COLO668 (cell line): ENCODE data around the gene F11.
"Not testable (repeated sequence)": the region's sequence is repeated elsewhere in the genome, so short reads cannot be mapped to it uniquely, and the experiment has no call there.

ENCODE experiments used
- DNase-seq: peaks from one replicate; lab custom pipeline; 2025; ENCODE audit not compliant: unreplicated experiment; lab: John Stamatoyannopoulos, UW

F11 gene

DNA sequence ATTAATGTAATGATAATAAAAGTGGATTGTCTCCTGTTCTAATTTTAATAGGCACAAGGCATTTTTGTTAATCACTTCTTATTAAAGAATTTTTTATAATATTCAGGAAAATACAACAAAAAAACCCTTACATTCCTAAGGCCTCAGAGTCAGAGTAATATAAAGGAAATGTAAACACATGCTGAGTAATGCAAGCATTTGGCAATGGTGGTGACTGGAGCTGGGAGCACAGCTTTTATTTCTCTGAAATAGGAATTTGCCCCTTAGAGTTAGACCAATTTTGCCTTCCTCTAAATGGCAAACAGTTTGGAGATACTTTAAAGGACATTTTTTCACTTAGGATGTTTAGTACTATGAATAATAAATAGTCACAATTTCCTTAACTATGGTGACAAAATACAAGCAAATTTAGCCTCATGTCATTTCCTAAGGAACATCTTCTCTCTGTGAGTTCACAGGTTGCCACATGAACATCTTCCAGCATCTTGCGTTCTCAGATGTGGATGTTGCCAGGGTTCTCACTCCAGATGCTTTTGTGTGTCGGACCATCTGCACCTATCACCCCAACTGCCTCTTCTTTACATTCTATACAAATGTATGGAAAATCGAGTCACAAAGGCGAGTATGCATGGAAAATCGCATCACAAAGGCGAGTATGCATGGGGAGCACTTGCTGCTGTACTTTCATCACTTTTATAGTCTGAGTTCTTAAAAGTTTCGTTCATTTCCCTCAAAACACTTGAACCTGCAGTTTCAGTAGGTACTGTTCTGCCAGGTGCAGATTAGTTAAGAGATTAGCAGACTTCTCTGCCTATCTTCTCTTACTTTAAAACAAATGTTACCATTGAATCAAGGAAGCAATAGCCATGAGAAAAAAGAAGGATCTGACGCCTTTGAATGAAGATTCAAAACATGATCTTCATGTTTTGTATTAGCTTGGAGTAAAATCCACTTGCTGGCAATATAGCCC lies 15.9 kb upstream of the F11 start:
- DNase-seq, result no peak

DNA sequence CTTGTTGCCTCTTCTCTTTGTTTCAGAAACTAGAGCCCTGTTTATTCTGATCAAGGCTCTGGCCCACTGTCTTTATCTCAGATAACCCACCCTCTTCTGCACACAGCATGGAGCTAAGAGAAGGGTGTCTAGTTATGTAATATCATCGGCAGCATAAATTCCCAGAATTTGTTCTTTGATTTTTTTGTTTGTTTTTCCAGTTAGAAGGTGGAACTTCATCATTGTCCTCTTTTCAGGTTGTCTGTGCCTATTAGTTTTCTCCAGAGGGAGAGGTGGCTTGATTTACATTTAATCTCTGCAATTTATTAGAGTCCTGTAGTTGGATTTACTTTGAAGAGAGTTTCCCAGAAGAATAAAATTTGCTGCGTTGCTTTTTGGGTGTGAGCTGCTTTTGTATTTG lies 15.2 kb upstream of the F11 start:
- DNase-seq, result no peak

DNA sequence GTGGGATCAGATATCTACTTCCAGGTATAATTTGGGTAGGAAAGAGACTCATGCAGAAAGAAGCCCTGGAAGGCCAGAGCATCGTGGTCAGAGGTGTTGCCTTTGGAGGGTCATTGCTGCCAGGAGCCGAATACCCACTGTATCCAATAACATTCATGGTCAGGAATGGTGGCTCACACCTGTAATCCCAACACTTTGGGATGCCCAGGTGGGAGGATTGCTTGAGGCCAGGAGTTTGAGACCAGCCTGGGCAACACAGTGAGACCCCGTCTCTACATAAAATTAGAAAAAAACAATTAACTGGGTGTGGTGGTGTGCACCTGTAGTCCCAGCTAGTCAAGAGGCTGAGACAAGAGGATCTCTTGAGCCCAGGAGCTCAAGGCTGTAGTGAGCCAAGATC lies 10.9 kb upstream of the F11 start:
- no peak for DNase-seq

DNA sequence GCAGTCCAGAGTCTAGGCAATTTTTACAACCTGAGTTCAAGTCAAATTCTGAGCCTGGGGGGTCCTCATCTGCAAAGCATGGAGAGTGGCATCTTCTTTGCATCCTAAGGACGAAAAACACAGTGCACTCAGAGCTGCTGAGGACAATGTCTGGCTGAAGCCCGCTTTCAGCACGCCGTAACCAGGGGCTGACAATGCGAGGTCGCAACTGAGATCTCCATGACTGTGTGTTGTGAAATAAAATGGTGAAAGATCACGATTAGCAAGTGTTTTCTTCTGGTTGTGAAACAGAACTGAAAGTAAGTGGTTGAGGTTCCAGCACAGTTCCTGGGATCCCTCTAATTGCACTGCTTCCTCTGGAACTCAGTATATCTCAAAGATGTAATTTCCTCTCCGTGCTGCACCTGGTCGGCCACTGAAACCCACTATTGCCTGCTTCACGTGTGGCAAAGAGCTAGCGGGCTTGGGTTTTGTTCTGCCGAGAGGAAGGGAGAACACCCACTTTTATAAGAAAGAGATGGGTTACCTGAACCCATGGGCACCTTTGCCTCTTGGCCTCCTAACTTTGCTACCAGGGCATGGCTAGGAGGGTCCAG lies 7.7 kb upstream of the F11 start:
- DNase-seq, result no peak

DNA sequence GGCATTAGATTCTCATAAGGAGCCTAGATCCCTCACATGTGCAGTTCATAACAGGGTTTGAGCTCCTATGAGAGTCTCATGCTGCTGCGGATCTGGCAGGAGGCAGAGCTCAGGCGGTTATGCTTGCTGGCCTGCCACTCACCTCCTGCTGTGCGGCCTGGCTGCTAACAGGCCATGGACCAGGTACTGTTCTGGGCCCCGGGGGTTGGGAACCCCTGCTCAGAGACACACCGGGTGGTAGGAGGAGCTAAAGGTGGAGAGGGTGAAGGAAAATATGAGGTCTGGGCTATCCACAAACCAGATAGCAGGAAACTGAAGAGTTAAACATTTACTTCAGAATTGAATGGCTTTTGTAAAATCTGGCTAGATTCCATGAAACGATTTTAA lies 5.9 kb upstream of the F11 start:
- DNase-seq, result no peak

DNA sequence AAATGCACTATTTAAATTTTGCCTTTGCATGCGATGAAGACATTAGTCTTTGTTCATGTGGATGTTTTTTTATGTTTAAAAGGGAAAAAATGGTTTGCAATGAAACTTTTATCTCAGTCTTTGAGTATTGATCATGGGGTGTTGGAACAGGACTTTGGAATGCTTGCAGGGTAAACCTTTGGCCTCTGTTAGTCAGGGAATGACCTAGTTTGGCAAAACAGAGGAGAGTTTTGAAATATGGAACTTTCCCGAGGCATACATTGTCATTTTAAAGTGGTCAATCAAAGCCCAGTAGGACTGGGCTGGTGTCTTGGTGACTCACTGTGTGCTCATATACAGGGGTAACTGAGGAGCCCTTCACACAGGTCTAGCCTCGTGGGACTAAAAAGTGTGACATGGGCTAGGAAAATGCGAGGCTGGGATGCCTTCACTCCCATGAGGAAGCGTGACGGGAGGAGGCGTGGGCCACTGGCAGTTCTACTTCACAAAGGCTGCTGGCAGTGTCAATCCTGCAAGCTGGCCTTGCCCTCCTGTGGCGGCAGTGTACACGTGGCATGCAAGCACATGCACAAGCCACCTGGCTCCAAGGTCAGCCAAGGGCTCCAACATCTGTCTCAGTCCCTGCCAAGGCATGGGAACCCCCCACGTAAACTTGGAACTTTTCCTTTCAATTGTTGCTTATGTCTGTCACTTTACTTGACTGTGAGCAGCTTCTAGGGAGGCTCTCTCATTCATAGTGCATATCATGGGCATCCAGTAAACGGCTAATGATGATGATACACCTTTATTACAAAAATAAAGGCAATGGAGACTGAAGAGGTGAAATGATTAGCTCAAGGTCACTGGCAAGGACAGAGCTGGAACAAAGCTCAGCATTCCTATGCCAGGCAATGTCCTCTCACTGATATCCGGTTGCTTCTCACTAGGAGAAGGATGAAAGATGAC lies 5.2 kb upstream of the F11 start:
- DNase-seq, result no peak

DNA sequence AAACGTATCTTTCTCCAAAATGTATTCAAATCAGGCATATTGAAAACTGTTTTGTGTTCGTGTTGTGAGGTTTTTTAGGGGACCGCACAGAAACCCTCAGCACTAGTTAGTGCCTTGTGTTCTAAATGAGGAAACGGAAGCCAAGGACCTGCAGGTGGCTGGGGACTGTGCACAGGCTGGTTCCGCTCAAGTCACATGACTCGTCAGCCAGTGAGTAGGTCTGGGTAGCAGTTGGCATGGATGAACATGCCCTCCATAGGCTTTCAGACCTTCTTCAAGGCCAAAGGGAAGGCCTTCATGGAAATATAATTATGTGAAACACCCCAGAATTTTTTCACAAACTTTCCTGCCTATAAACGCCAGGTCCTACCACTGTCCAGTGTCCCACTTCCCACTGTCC lies 1.3 kb upstream of the F11 start:
- DNase-seq, result no peak

DNA sequence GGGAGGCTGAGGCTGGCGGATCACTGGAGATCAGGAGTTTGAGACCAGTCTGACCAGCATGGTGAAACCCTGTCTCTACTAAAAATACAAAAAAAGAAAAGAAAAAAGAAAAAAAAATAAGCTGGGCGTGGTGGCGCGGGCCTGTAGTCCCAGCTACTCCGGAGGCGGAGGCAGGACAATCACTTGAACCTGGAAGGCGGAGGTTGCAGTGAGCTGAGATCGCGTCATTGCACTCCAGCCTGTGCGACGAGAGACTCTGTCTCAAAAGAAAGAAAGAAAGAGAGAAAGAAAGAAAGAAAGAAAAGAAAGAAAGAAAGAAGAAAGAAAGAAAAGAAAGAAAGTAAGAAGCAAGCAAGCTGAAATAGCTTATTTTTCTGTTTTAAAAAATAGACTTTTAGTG lies 739 bp upstream of the F11 start:
- not testable (repeated sequence) for DNase-seq

DNA sequence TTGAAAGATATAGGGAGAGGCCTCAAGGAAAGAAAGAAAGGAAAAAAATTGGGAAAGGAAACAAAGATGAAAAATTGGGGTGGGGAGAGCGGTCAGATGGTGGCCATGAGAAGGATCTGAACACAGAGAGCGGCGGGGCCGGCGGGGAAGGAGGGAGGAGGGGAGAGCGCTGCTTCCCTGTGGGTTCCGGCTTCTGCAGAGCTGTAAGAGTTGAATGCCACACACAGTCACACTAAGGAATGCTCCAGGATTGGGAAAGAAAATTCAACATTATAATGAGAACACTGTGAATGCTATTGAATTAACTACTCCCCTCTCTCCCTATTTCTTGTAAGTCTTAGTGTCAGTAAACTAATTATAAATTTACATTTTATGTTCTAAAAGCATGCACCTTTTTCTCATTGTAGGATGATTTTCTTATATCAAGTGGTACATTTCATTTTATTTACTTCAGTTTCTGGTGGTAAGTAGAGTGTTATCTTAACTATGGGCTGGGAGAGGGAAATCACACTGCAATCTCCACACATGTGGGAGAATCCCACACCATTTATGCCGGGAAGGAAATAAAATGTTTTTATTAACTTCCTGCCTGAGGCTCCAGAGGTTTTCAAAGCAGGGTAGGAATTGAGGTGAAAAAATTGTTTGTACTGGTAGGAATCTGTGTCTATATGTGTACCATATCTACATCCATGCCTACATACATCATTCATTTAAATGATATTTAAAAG lies 904 bp downstream of the F11 start:
- DNase-seq, result no peak

DNA sequence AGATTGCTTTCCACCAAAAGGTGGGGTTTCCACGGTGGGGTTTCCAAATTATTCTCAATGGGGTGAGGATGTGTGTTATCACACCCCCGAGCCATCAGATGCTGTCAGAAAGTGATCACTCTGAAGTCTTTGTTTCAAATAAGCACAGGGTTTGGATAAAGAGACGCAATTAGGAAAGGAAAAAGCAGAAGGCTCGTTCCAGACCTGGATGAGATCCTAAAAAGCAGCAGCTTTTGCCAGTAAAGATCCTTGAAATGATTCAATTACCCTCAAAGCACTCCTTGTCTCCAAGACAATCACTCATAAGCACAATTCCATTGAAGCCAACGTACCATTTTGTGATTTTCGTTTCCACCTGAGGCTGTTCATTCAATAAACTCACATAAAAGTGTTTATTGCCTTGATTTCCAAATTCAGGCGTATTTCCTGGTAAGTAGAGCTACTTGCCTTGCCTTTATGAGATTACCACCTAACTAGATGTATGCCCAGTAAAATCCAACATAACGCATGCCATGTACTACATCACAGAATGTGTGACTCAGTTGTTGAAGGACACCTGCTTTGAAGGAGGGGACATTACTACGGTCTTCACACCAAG lies 5.2 kb downstream of the F11 start:
- no peak for DNase-seq

DNA sequence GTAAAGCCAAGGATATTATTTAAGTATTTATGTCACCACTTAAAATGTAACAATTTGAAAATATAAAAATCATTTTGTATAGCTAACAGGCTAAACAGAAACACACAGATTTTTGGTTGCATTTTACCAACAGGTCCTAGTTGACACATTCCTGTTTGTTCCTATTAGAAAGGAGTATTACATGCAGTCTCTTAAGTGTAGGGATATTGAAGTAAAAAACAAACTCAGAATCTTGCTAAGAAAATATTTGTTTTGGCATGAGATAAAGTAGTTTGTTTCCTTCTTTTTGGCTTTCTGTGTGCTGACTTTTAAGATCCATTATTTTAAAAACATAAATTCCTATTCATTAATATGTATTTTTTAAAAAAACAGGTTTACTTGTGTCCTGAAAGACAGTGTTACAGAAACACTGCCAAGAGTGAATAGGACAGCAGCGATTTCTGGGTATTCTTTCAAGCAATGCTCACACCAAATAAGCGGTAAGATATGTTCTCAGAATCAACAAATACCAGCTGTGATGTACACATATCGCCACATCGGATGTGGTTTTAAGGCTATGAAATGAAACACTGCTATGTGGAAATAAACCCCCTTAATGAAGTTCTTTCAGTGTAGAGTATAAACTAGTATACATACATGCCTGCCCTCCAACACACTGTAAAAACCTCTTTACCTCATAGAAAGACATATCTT lies 6.9 kb downstream of the F11 start:
- DNase-seq, result no peak

DNA sequence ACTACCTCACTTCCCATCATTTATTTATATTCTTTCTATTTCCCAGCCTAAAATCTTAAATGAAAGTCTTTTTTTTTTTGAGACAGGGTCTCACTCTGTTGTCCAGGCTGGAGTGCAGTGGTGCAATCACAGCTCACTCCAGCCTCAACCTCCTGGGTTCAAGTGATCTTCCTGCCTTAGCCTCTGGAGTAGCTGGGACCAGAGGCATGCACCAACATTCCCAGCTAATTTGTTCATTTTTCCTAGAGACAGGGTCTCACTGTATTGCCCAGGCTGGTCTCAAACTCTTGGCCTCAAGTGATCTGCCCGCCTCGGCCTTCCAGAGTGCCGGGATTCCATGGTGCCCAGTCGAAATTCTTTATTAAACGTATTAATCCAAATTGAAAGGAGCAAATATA lies 7.4 kb downstream of the F11 start:
- DNase-seq, result not testable (repeated sequence)

DNA sequence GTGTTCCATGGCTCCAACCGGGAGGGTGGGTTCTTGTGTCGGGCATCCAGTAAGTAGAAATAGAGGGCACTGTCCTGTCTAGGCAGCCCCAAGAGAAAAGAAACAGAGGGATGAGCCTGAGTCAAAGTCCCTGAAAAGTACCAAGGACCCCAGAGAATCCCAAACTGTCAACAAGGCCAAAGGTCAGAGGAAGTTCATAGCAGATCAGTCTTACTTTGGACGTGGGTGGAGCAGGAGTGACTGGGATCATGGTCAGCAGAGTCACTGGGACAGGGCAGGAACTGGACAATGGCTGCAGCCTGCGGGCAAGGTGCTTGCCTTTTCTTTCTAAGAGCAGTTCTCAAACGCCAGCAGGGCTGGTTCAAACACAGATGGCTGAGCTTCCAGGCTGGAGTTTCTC lies 17.3 kb downstream of the F11 start:
- DNase-seq, result no peak

DNA sequence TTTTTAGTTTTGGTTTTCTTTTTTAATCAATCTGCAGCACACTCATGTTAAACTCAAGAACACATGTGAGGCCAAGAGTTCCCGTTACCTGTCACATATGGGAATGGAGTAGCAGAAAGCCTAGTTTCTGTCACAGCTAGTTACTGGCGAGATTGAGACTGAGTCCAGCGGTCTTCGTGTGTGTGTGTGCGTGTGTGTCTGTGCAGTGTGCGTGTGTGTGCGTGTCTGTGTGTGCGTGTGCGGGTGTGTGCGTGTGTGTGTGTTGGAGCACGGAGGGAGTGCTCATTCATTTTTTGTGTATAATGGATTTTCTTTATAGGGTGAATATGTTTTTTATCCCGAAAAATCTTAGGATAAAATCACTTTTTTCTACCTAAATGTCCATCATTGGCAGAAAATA lies 19.2 kb downstream of the F11 start:
- DNase-seq, result no peak

DNA sequence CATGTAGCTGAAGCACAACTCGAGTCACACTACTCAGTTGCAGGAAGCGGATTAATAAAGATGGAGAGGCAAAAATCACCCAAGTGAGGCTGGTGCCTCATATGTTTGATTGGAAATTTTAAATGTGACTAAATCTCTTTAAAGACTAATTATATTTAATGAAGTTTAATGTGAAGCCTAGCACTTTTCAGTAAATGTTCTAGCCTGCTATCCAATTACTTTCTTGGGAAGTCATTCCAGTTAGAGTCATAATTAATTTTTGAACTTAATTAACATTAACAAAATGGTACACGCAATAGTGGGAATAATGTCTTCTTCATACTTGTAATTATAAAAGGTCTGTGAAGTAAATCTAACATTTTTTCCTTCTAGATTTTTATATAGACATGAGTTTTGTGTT lies 20.6 kb downstream of the F11 start:
- DNase-seq, result no peak

DNA sequence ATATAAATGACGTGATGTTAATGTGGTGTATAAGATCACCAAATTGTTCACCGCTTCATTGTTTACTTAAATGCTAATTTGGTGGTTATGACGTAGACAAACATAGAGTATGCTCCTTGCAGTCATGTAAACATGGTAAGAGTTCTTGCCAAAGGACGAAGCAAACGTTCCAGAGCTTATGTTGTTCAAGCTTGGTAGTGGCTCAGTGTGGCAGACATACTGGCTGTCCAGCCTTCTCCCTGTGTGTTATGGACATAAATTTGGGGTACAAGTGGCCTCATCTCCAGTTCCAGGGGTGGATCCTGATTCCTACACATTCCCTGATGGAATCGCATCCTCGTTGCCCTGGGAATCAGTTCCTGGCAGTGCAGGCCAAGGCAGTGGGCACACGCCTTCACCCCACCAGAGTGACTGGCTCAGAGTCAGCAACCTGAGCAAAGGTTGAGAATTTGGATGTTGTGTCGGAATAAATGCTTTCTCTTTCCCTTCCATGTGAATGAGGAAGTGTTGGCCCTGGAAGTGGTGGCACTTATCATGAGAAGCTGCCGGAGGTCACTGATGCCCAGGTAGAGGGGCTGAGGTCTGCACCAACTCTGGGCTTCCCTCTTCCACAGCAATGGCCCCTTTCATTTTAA lies 25.4 kb downstream of the F11 start:
- DNase-seq, result no peak

DNA sequence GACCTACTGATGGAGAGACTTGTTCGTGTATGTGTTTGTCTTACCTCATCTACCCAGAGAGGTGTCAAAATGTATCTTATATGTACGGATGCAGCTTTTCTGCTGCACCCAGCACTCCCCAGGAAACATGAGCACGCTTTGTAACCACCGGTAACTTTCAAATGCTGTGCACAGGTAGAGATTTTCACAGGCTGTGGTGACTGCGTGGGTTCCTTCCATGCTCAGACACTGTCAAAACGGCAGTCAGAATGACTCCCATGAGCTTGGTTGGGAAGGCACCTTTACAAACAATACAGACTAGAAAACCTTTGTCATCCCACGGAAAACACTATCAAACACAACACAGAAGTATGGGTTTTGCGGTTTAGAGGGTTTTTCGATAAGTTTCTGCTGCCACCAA lies 28.2 kb downstream of the F11 start:
- no peak for DNase-seq

DNA sequence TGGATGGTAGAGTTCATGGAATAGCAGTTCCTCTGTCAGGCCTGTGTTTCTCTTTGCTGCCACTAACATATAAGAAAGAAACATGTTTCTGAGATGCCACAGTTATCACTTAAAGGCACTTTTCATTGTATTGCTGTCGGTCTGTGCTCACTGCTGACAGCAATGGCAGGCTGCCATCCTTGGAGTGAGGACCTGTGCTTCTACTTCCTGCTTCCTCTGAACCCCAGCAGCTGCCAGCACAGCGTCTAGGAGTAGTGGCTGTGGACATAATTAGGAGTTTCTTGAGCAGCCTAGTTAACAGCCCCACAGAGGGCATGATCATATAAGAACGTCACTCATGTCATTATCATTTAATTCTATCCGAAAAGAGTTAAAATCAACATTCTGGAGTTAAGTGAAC lies 30.5 kb downstream of the F11 start:
- DNase-seq, result no peak

DNA sequence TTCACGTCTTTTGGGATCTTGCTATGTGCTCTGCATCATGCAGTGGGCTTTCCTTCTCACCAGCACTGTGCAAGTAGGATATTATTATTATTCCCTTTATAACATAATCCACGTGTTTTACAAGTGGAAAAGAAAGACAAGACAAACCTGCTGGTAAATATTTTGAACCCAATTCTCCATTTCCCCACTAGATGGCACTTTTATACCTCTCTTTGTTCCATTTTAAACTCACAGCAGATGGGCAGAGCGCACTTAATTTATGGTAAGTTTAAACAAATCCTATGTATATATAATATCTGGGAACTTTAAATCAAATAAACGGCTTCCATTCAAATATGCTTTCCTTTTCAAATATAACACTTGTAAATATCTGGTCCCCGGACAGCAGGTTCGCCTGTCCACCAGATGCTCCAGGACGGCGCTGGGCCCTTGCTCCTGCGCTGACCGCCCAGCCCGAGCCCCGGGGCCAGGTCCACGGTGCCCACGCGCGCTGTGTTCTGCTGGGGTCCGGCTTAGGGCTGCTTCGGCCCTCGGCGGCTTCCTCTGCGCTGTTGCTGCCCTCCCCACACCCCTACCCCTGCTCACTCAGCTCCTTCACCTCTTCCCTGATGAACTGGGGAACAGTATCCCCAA lies 31.1 kb downstream of the F11 start:
- no peak for DNase-seq
